ENCODE results near the gene SHOX. TPM values are rescaled to one million over a fixed set of nuclear protein-coding genes. Genes with fewer than 3 reads are reported as not detected.
A peak's percentile ranks its signal among the peaks of the same experiment; 100 is the strongest.

The SHOX gene
- total RNA-seq, 5 donors from 2014 or later (not counting 1 experiment from before 2014, with no cell fraction given) = not detected

GRCh38 chrX:636981-637659 lies 6.5 kb downstream of the SHOX start:
- Histone ChIP-seq H3K4me1 (ENCODE audit: control insufficient read depth in 1 of 2, extremely low read depth in 1 of 2, insufficient read depth in 2 of 2, low read length in 2 of 2) (no peaks in the 10 kb centered on the region), H3K27me3 (replicated peaks in 1 of 2; ENCODE audit: control insufficient read depth in 2 of 2, extremely low read depth in 1 of 2, insufficient read depth in 2 of 2, low read length in 1 of 2) (peaks cover 13 to 73% of the 10 kb centered on the region in 2 experiments), H3K36me3 (ENCODE audit: control insufficient read depth in 2 of 2, extremely low read depth in 1 of 2, insufficient read depth in 1 of 2, low read length in 1 of 2) (no peaks in the 10 kb centered on the region), H3K27ac (ENCODE audit: low read length) (no peak overlapping the region), H3K9me3 (no peaks in the 10 kb centered on the region), H3K4me3 (ENCODE audit: control insufficient read depth in 1 of 2, extremely low read depth in 1 of 2, low read length in 1 of 2) (no peak overlapping the region)
- WGBS (ENCODE audit: insufficient coverage) = 0% methylated on average over 1 of the region's 27 CpGs
- peaks cover 10 to 14% (median 12%) of the 10 kb centered on the region in 3 donors for H3K4me1 Mint-ChIP-seq
- ChIA-PET POLR2A (no interaction called here), CTCF (no interaction called here)
- ATAC-seq (replicated peaks in 1 of 4) (no peak), DNase-seq (no peak)
- peak overlapping the region in 1 of 3 donors; percentile 7 for H3K4me3 Mint-ChIP-seq
- H3K27me3 Mint-ChIP-seq = peaks cover 46 to 80% of the 10 kb centered on the region in 2 donors
- H3K9me3 Mint-ChIP-seq = no peaks in the 10 kb centered on the region
- H3K27ac Mint-ChIP-seq = no peak overlapping the region
- H3K36me3 Mint-ChIP-seq = no peaks in the 10 kb centered on the region

GRCh38 chrX:637660-638481 lies 7.3 kb downstream of the SHOX start:
- ChIA-PET POLR2A (no interaction called here), CTCF (no interaction called here)
- Mint-ChIP-seq H3K4me1 (peaks cover 10 to 14% (median 12%) of the 10 kb centered on the region in 3 donors), H3K27me3 (peaks cover 43 to 76% of the 10 kb centered on the region in 2 donors), H3K9me3 (no peaks in the 10 kb centered on the region), H3K4me3 (peak overlapping the region in 1 of 3 donors; percentile 7), H3K27ac (no peak overlapping the region), H3K36me3 (no peaks in the 10 kb centered on the region)
- Histone ChIP-seq H3K9me3 (no peaks in the 10 kb centered on the region), H3K36me3 (ENCODE audit: control insufficient read depth in 2 of 2, extremely low read depth in 1 of 2, insufficient read depth in 1 of 2, low read length in 1 of 2) (no peaks in the 10 kb centered on the region), H3K27ac (ENCODE audit: low read length) (no peak overlapping the region), H3K27me3 (replicated peaks in 1 of 2; ENCODE audit: control insufficient read depth in 2 of 2, extremely low read depth in 1 of 2, insufficient read depth in 2 of 2, low read length in 1 of 2) (peaks cover 13 to 73% of the 10 kb centered on the region in 2 experiments), H3K4me3 (ENCODE audit: control insufficient read depth in 1 of 2, extremely low read depth in 1 of 2, low read length in 1 of 2) (no peak overlapping the region), H3K4me1 (ENCODE audit: control insufficient read depth in 1 of 2, extremely low read depth in 1 of 2, insufficient read depth in 2 of 2, low read length in 2 of 2) (no peaks in the 10 kb centered on the region)
- 7% methylated on average over 5 of the region's 29 CpGs for WGBS (ENCODE audit: insufficient coverage)
- DNase-seq (no peak), ATAC-seq (replicated peaks in 1 of 4) (no peak)

GRCh38 chrX:638482-639131 lies 8.0 kb downstream of the SHOX start:
- H3K36me3 ChIP-seq (ENCODE audit: control insufficient read depth in 2 of 2, extremely low read depth in 1 of 2, insufficient read depth in 1 of 2, low read length in 1 of 2) = no peaks in the 10 kb centered on the region
- H3K4me3 ChIP-seq (ENCODE audit: control insufficient read depth in 1 of 2, extremely low read depth in 1 of 2, low read length in 1 of 2) = no peak overlapping the region
- H3K27me3 ChIP-seq (replicated peaks in 1 of 2; ENCODE audit: control insufficient read depth in 2 of 2, extremely low read depth in 1 of 2, insufficient read depth in 2 of 2, low read length in 1 of 2) = peaks cover 13 to 73% of the 10 kb centered on the region in 2 experiments
- POLR2A ChIA-PET = no interaction called here
- peaks cover 38 to 72% of the 10 kb centered on the region in 2 donors for H3K27me3 Mint-ChIP-seq
- ATAC-seq (replicated peaks in 1 of 4) = no peak
- no peaks in the 10 kb centered on the region for H3K9me3 Mint-ChIP-seq
- no peak overlapping the region for H3K27ac ChIP-seq (ENCODE audit: low read length)
- CTCF ChIA-PET = no interaction called here
- H3K4me1 ChIP-seq (ENCODE audit: control insufficient read depth in 1 of 2, extremely low read depth in 1 of 2, insufficient read depth in 2 of 2, low read length in 2 of 2) = no peaks in the 10 kb centered on the region
- H3K36me3 Mint-ChIP-seq = no peaks in the 10 kb centered on the region
- no peak overlapping the region for H3K27ac Mint-ChIP-seq
- H3K4me3 Mint-ChIP-seq = no peak overlapping the region
- 9% methylated on average over 16 of the region's 18 CpGs for WGBS (ENCODE audit: insufficient coverage)
- peaks cover 10 to 14% (median 12%) of the 10 kb centered on the region in 3 donors for H3K4me1 Mint-ChIP-seq
- H3K9me3 ChIP-seq = no peaks in the 10 kb centered on the region
- no peak for DNase-seq

GRCh38 chrX:639151-639550 lies 8.6 kb downstream of the SHOX start:
- Mint-ChIP-seq H3K9me3 (no peaks in the 10 kb centered on the region), H3K27me3 (peaks cover 34 to 67% of the 10 kb centered on the region in 2 donors), H3K27ac (no peak overlapping the region), H3K36me3 (no peaks in the 10 kb centered on the region), H3K4me1 (peaks cover 10 to 14% (median 12%) of the 10 kb centered on the region in 3 donors), H3K4me3 (no peak overlapping the region)
- 3% methylated on average over 4 of the region's 9 CpGs for WGBS (ENCODE audit: insufficient coverage)
- Histone ChIP-seq H3K36me3 (ENCODE audit: control insufficient read depth in 2 of 2, extremely low read depth in 1 of 2, insufficient read depth in 1 of 2, low read length in 1 of 2) (no peaks in the 10 kb centered on the region), H3K4me3 (ENCODE audit: control insufficient read depth in 1 of 2, extremely low read depth in 1 of 2, low read length in 1 of 2) (no peak overlapping the region), H3K27me3 (replicated peaks in 1 of 2; ENCODE audit: control insufficient read depth in 2 of 2, extremely low read depth in 1 of 2, insufficient read depth in 2 of 2, low read length in 1 of 2) (peaks cover 13 to 71% of the 10 kb centered on the region in 2 experiments), H3K9me3 (no peaks in the 10 kb centered on the region), H3K27ac (ENCODE audit: low read length) (no peak overlapping the region), H3K4me1 (ENCODE audit: control insufficient read depth in 1 of 2, extremely low read depth in 1 of 2, insufficient read depth in 2 of 2, low read length in 2 of 2) (no peaks in the 10 kb centered on the region)
- ATAC-seq (replicated peaks in 1 of 4) (no peak), DNase-seq (no peak)
- POLR2A ChIA-PET = no interaction called here
- CTCF ChIA-PET = no interaction called here

- CTCF ChIA-PET = no interaction called here
- H3K27me3 Mint-ChIP-seq = peaks cover 28 to 62% of the 10 kb centered on the region in 2 donors
- DNase-seq = no peak
- no peaks in the 10 kb centered on the region for H3K9me3 Mint-ChIP-seq
- no peak overlapping the region for H3K4me3 Mint-ChIP-seq
- WGBS (ENCODE audit: insufficient coverage) = 9% methylated on average over 5 of the region's 10 CpGs
- Histone ChIP-seq H3K27me3 (replicated peaks in 1 of 2; ENCODE audit: control insufficient read depth in 2 of 2, extremely low read depth in 1 of 2, insufficient read depth in 2 of 2, low read length in 1 of 2) (peaks cover 13 to 58% of the 10 kb centered on the region in 2 experiments), H3K9me3 (no peaks in the 10 kb centered on the region), H3K4me1 (ENCODE audit: control insufficient read depth in 1 of 2, extremely low read depth in 1 of 2, insufficient read depth in 2 of 2, low read length in 2 of 2) (no peaks in the 10 kb centered on the region), H3K4me3 (ENCODE audit: control insufficient read depth in 1 of 2, extremely low read depth in 1 of 2, low read length in 1 of 2) (no peak overlapping the region), H3K36me3 (ENCODE audit: control insufficient read depth in 2 of 2, extremely low read depth in 1 of 2, insufficient read depth in 1 of 2, low read length in 1 of 2) (no peaks in the 10 kb centered on the region), H3K27ac (ENCODE audit: low read length) (no peak overlapping the region)
- H3K27ac Mint-ChIP-seq = no peak overlapping the region
- POLR2A ChIA-PET = no interaction called here
- no peak for ATAC-seq (replicated peaks in 1 of 4)
- H3K36me3 Mint-ChIP-seq = no peaks in the 10 kb centered on the region
- H3K4me1 Mint-ChIP-seq = peaks cover 11 to 14% (median 13%) of the 10 kb centered on the region in 3 donors
These were observed 10.1 kb downstream of the SHOX start for GRCh38 chrX:640641-641040.

- DNase-seq (no peak), ATAC-seq (replicated peaks in 1 of 4) (no peak)
- no peaks in the 10 kb centered on the region for H3K36me3 ChIP-seq (ENCODE audit: control insufficient read depth in 2 of 2, extremely low read depth in 1 of 2, insufficient read depth in 1 of 2, low read length in 1 of 2)
- H3K4me1 Mint-ChIP-seq = peaks cover 11 to 14% (median 13%) of the 10 kb centered on the region in 3 donors
- no peak overlapping the region for H3K27ac Mint-ChIP-seq
- no peaks in the 10 kb centered on the region for H3K36me3 Mint-ChIP-seq
- POLR2A ChIA-PET = no interaction called here
- 16% methylated on average over 29 of the region's 37 CpGs for WGBS (ENCODE audit: insufficient coverage)
- no peak overlapping the region for H3K27ac ChIP-seq (ENCODE audit: low read length)
- H3K9me3 Mint-ChIP-seq = no peaks in the 10 kb centered on the region
- no peaks in the 10 kb centered on the region for H3K4me1 ChIP-seq (ENCODE audit: control insufficient read depth in 1 of 2, extremely low read depth in 1 of 2, insufficient read depth in 2 of 2, low read length in 2 of 2)
- H3K27me3 ChIP-seq (replicated peaks in 1 of 2; ENCODE audit: control insufficient read depth in 2 of 2, extremely low read depth in 1 of 2, insufficient read depth in 2 of 2, low read length in 1 of 2) = peaks cover 11 to 56% of the 10 kb centered on the region in 2 experiments
- CTCF ChIA-PET = no interaction called here
- H3K4me3 ChIP-seq (ENCODE audit: control insufficient read depth in 1 of 2, extremely low read depth in 1 of 2, low read length in 1 of 2) = no peak overlapping the region
- no peak overlapping the region for H3K4me3 Mint-ChIP-seq
- peaks cover 31 to 66% of the 10 kb centered on the region in 2 donors for H3K27me3 Mint-ChIP-seq
- no peaks in the 10 kb centered on the region for H3K9me3 ChIP-seq
These were observed 11.3 kb downstream of the SHOX start for GRCh38 chrX:641671-642435.

Data from T-cell (primary cell).